Thoracic aorta (tissue), 2 donors: Measurements from ENCODE around the gene MTF2. TPM values are rescaled to one million over a fixed set of nuclear protein-coding genes. Genes with fewer than 3 reads are reported as not detected.
A peak's percentile ranks its signal among the peaks of the same experiment; 100 is the strongest.

Experiments
- ATAC-seq: fragments of 150-250 bp; one replicate; pipeline ENCODE4 v1.8.0; 2017; ENCODE audit warnings: low read depth; ENCODE audit not compliant: insufficient number of reproducible peaks, low FRiP score
- DNase-seq: peaks from one replicate; pipeline ENCODE4 v3.0.0-alpha.2; 2020; ENCODE audit warnings: low spot score
- H3K27ac ChIP-seq, 2 donors: fragments of 200-600 bp; sonication (generic); 1 replicate in 1 of 2; 2 replicates in 1 of 2; pipeline ENCODE4 v1.5.1; 2016; ENCODE audit warnings: mild to moderate bottlenecking in 2 of 2, moderate library complexity in 2 of 2
- H3K27me3 ChIP-seq: fragments of 200-600 bp; sonication (generic); replicated peaks from 2 replicates; pipeline ENCODE4 v1.6.0; 2016; ENCODE audit warnings: mild to moderate bottlenecking; ENCODE audit not compliant: insufficient read depth
- H3K36me3 ChIP-seq: fragments of 200-600 bp; sonication (generic); one replicate; pipeline ENCODE4 v1.5.1; 2016
- H3K4me1 ChIP-seq, 2 donors: fragments of 200-600 bp; sonication (generic); 1 replicate in 1 of 2; 2 replicates in 1 of 2; pipeline versions ENCODE4 v1.5.1 to v1.6.0; 2016; ENCODE audit warnings: low read depth in 2 of 2, mild to moderate bottlenecking in 1 of 2; ENCODE audit not compliant: control insufficient read depth in 1 of 2
- H3K4me3 ChIP-seq: fragments of 200-600 bp; sonication (generic); 2 replicates; pipeline ENCODE4 v1.5.1; 2016; ENCODE audit warnings: mild to moderate bottlenecking
- H3K9me3 ChIP-seq: fragments of 200-600 bp; sonication (generic); 2 replicates; pipeline ENCODE4 v1.5.1; 2016
- total RNA-seq, 2 donors: library from RNA; depleted of rRNA; stranded (reverse); fragments of >200 nt; gene quantifications; one replicate each; pipeline versions ENCODE4 v1.1.0 to v1.2.3, GENCODE V29; 2016
- TF ChIP-seq, protein P1 (sequence below): fragments of 200-600 bp; sonication (generic); IDR thresholded peaks from one replicate; pipeline ENCODE4 v1.5.1; 2019; ENCODE audit warnings: antibody characterized with exemption

The MTF2 gene
- total RNA-seq, 2 donors from 2014 or later = 23.2 to 27.8 TPM

DNA sequence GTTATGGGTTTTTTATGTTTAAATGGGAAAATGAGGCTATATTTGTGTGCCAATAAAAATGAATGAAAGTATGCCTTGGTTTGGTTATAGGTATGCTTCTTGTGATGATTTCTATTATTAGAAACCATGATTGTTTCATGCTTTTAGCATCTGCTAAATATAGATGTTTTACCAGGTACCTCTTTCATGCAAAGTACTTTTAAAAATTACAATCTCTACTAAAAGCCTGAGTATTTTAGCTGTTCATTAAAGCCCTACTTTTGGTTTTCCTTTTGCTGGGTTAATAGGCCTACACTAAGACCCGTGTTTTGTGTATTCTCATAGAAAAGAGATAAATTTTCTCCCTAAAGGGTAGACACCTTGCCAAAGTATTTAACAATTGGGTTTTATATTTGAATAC lies 32.0 kb downstream of the MTF2 start:
- no peaks in the 10 kb centered on the region for H3K36me3 ChIP-seq
- TF ChIP-seq, protein P1, sequence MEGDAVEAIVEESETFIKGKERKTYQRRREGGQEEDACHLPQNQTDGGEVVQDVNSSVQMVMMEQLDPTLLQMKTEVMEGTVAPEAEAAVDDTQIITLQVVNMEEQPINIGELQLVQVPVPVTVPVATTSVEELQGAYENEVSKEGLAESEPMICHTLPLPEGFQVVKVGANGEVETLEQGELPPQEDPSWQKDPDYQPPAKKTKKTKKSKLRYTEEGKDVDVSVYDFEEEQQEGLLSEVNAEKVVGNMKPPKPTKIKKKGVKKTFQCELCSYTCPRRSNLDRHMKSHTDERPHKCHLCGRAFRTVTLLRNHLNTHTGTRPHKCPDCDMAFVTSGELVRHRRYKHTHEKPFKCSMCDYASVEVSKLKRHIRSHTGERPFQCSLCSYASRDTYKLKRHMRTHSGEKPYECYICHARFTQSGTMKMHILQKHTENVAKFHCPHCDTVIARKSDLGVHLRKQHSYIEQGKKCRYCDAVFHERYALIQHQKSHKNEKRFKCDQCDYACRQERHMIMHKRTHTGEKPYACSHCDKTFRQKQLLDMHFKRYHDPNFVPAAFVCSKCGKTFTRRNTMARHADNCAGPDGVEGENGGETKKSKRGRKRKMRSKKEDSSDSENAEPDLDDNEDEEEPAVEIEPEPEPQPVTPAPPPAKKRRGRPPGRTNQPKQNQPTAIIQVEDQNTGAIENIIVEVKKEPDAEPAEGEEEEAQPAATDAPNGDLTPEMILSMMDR = no peak
- DNase-seq = no peak
- no peak for ATAC-seq
- no peaks in the 10 kb centered on the region for H3K27me3 ChIP-seq
- H3K4me1 ChIP-seq = peaks cover 17 to 18% of the 10 kb centered on the region in 2 donors
- no peak overlapping the region for H3K4me3 ChIP-seq
- H3K9me3 ChIP-seq = no peaks in the 10 kb centered on the region
- peak overlapping the region in 1 of 2 donors; percentile 59 for H3K27ac ChIP-seq

DNA sequence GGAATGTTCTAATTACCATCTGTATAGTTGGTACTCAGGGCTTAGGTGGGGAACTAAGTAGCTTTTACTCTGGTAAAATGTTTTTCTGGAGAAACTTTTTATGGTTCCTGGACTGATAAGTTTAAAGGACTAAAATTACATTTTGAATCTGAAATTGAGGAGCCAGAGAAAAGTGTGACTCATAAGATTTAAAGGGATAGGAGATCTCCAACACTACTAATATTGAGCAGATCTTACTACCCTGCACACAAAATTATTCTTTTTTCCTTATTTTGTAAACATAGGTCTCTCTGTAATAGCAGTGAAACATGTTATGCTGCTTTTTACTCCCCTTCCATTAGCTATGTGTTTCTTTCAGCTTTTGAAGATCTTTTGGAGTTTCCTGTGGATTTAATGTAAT lies 32.5 kb downstream of the MTF2 start:
- no peak for ATAC-seq
- H3K27me3 ChIP-seq = no peaks in the 10 kb centered on the region
- DNase-seq = no peak
- H3K4me3 ChIP-seq = peak overlapping the region; percentile 18
- H3K4me1 ChIP-seq = peaks cover 17 to 18% of the 10 kb centered on the region in 2 donors
- TF ChIP-seq, protein P1 = no peak
- H3K9me3 ChIP-seq = no peaks in the 10 kb centered on the region
- no peaks in the 10 kb centered on the region for H3K36me3 ChIP-seq
- peak overlapping the region in 1 of 2 donors; percentile 59 for H3K27ac ChIP-seq

DNA sequence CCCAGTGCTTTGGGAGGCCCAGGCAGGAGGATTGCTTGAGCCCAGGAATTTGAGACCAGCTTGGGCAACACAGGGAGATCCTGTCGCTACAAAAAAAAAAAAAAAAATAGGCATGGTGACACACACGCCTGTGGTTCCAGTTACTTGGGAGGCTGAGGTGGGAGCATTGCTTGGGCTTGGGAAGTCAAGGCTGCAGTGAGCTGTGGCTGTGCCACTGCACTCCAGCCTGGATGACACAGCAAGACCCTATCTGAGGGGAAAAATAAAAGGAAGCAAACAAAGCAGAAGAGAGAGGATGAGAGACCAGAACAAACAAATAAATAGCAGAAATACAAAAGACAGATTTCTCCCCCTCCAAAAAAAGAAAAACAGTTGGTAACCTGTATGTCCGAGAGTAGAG lies 34.0 kb downstream of the MTF2 start:
- no peak for ATAC-seq
- TF ChIP-seq, protein P1 = no peak
- no peak overlapping the region for H3K27ac ChIP-seq
- H3K36me3 ChIP-seq = no peaks in the 10 kb centered on the region
- H3K9me3 ChIP-seq = no peaks in the 10 kb centered on the region
- no peaks in the 10 kb centered on the region for H3K27me3 ChIP-seq
- H3K4me1 ChIP-seq = peaks cover 17 to 18% of the 10 kb centered on the region in 2 donors
- no peak overlapping the region for H3K4me3 ChIP-seq
- no peak for DNase-seq

DNA sequence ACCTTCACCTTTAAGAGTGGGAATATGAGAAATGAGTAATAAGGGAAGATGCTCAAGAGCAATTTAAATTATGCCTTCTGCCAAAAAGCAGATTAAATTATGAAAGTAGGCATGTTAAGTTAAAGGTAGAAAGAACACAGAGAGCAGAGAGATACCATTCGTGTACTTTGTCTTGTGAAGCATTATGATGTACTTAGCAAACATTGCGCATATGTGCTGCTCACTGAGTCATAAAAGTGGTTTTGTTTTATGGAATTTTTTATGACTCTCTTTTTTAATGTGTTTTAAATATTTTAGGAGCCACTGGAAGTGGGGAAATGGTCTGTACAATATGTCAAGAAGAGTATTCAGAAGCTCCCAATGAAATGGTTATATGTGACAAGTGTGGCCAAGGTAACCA lies 35.3 kb downstream of the MTF2 start:
- H3K4me1 ChIP-seq = peaks cover 17 to 18% of the 10 kb centered on the region in 2 donors
- ATAC-seq = no peak
- no peak overlapping the region for H3K4me3 ChIP-seq
- TF ChIP-seq, protein P1 = no peak
- no peaks in the 10 kb centered on the region for H3K27me3 ChIP-seq
- peaks cover 2% of the 10 kb centered on the region for H3K36me3 ChIP-seq
- DNase-seq = no peak
- no peak overlapping the region for H3K27ac ChIP-seq
- H3K9me3 ChIP-seq = no peaks in the 10 kb centered on the region

DNA sequence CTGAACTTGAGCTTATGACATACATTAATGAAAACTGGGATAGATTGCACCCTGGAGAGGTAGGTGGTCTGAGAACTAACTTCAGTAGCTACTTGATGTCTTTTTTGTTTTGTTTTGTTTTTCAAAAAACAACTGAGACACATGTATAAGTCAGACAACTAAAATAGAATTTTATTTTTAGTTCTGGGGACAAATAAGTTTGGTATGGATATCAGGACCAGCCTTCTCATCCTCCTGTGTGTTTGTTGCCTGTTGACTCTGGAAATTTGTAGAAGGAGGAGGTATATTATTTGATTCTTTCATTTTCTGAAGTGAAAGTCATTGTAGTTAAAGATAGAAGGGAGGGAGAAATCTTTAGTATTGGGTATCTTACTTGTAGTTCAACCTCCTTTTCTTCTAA lies 41.5 kb downstream of the MTF2 start:
- H3K27me3 ChIP-seq = no peaks in the 10 kb centered on the region
- no peak overlapping the region for H3K27ac ChIP-seq
- peaks cover 4% of the 10 kb centered on the region for H3K36me3 ChIP-seq
- H3K4me1 ChIP-seq = no peaks in the 10 kb centered on the region
- no peak for DNase-seq
- no peaks in the 10 kb centered on the region for H3K9me3 ChIP-seq
- TF ChIP-seq, protein P1 = no peak
- no peak for ATAC-seq
- H3K4me3 ChIP-seq = no peak overlapping the region
